ENCODE data around the gene AK4. TPM values are rescaled to one million over a fixed set of nuclear protein-coding genes. Genes with fewer than 3 reads are reported as not detected.

AK4 gene
- total RNA-seq, 4 donors from 2014 or later: 39.6 to 72.7 (median 60.7) TPM

- Histone ChIP-seq H3K4me1 (peaks cover 0 to 21% (median 0%) of the 10 kb centered on the region in 3 donors), H3K9me3 (no peaks in the 10 kb centered on the region), H3K36me3 (no peaks in the 10 kb centered on the region), H3K27me3 (peaks cover 13% of the 10 kb centered on the region), H3K27ac (no peak overlapping the region), H3K4me3 (no peak overlapping the region)
- TF ChIP-seq POLR2A (IDR thresholded peaks at IDR 0.05): no peak
- TF ChIP-seq, protein P1, sequence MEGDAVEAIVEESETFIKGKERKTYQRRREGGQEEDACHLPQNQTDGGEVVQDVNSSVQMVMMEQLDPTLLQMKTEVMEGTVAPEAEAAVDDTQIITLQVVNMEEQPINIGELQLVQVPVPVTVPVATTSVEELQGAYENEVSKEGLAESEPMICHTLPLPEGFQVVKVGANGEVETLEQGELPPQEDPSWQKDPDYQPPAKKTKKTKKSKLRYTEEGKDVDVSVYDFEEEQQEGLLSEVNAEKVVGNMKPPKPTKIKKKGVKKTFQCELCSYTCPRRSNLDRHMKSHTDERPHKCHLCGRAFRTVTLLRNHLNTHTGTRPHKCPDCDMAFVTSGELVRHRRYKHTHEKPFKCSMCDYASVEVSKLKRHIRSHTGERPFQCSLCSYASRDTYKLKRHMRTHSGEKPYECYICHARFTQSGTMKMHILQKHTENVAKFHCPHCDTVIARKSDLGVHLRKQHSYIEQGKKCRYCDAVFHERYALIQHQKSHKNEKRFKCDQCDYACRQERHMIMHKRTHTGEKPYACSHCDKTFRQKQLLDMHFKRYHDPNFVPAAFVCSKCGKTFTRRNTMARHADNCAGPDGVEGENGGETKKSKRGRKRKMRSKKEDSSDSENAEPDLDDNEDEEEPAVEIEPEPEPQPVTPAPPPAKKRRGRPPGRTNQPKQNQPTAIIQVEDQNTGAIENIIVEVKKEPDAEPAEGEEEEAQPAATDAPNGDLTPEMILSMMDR (IDR thresholded peaks at IDR 0.05): no peak
- TF ChIP-seq POLR2AphosphoS5 (IDR thresholded peaks at IDR 0.05): no peak
- no peak for TF ChIP-seq EP300 (IDR thresholded peaks at IDR 0.05)
- no peak for ATAC-seq
- 57 to 75% methylated on average over 1 to 2 of the region's 2 CpGs for WGBS, 2 donors (ENCODE audit: low coverage in 1 of 2)
Measured at GRCh38 chr1:65269612-65270011, 121.6 kb downstream of the AK4 start.

GRCh38 chr1:65276197-65276939 lies 128.4 kb downstream of the AK4 start:
- TF ChIP-seq POLR2AphosphoS5 (IDR thresholded peaks at IDR 0.05) (no peak), POLR2A (IDR thresholded peaks at IDR 0.05) (no peak), EP300 (IDR thresholded peaks at IDR 0.05) (no peak)
- TF ChIP-seq, protein P1 (IDR thresholded peaks at IDR 0.05): no peak
- no peak overlapping the region for H3K27ac ChIP-seq
- H3K9me3 ChIP-seq: no peaks in the 10 kb centered on the region
- H3K36me3 ChIP-seq: no peaks in the 10 kb centered on the region
- no peaks in the 10 kb centered on the region for H3K4me1 ChIP-seq
- WGBS, 2 donors (ENCODE audit: low coverage in 1 of 2): 33 to 50% methylated on average over 1 of the region's 1 CpG
- no peak for ATAC-seq
- H3K27me3 ChIP-seq: no peaks in the 10 kb centered on the region
- no peak overlapping the region for H3K4me3 ChIP-seq

DNA sequence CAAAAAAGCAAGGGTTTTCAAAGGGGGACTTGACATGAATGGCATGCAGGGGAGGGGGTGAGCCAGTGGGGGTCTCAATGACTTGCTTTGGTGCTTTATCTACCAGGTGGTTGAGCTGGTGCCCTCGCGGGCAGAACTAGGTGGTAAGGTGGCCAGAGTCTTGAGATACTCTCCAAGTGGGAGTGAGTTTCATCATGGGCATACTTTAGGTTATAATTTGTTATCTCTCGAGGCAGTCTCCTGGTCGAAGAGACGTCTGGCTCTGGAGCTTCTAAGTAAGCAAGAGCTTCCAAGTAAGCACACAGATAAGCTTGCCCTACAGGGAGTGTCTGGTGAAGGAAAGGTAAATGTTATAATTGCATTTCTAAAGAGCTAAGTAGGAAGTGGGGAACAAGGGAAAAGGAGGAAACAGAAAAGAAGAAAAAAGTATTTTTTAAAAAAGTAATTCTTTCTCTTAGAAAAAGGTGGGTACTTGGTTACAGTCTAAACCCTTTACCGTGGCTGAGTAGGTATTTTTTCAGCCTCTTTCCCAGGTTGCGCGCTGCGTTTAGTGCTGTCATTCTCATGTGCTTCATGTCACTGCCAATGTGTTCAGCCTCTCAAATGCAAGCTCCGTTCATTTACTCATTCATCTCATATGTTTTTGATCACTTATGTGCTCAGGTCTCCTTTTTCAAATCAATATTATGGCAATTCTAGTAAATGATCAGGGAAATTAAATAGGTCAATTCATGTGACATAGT lies 129.8 kb downstream of the AK4 start:
- Histone ChIP-seq H3K4me3 (no peak overlapping the region), H3K9me3 (no peaks in the 10 kb centered on the region), H3K36me3 (no peaks in the 10 kb centered on the region), H3K4me1 (no peaks in the 10 kb centered on the region), H3K27ac (no peak overlapping the region), H3K27me3 (no peaks in the 10 kb centered on the region)
- 62 to 66% methylated on average over 10 of the region's 10 CpGs for WGBS, 2 donors (ENCODE audit: low coverage in 1 of 2)
- TF ChIP-seq, protein P1 (IDR thresholded peaks at IDR 0.05): no peak
- no peak for TF ChIP-seq POLR2A (IDR thresholded peaks at IDR 0.05)
- no peak for TF ChIP-seq EP300 (IDR thresholded peaks at IDR 0.05)
- TF ChIP-seq POLR2AphosphoS5 (IDR thresholded peaks at IDR 0.05): no peak
- no peak for ATAC-seq

DNA sequence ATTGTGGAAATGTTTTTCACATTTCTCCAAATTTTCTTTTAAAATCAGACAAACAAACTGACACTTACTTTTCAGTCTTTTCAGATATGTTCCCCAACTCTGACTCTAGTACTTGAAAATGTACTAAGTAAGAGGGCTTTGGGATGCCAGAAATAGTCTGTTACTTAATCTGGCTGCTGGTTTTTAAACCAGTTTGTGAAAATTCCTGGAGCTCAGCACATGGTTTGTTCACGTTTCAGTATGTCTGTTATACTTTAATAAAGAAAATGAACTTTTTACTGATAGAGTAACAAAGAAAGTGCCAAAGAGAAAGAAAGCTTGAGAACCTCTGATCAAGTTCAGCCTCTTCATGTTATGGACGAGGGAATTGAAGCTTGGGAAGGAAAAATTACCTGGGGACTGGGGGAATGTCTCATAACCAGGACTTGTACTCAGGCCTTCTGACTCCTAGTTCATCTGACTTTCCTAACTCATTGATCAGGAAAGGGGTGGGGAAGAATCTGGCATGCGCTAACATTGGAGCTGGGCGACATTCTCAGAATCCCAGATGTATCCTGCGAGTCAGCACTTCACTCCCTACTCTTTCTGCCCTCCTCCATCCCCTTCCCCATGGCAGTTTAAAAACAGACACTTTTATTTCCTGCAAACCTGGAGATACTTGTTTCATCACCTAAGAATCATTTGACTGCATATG lies 130.5 kb downstream of the AK4 start:
- WGBS, 2 donors (ENCODE audit: low coverage in 1 of 2): 44 to 45% methylated on average over 5 of the region's 5 CpGs
- Histone ChIP-seq H3K36me3 (no peaks in the 10 kb centered on the region), H3K27ac (no peak overlapping the region), H3K4me3 (no peak overlapping the region), H3K9me3 (no peaks in the 10 kb centered on the region), H3K27me3 (no peaks in the 10 kb centered on the region), H3K4me1 (no peaks in the 10 kb centered on the region)
- ATAC-seq: no peak
- TF ChIP-seq EP300 (IDR thresholded peaks at IDR 0.05) (no peak), POLR2A (IDR thresholded peaks at IDR 0.05) (no peak), POLR2AphosphoS5 (IDR thresholded peaks at IDR 0.05) (no peak)
- TF ChIP-seq, protein P1 (IDR thresholded peaks at IDR 0.05): no peak

All from gastroesophageal sphincter (tissue), 4 donors.